GM19455 (cell line): ENCODE data around the gene TIAL1.
"Not testable (repeated sequence)": the region's sequence is repeated elsewhere in the genome, so short reads cannot be mapped to it uniquely, and the experiment has no call there.

ENCODE experiments used
- ATAC-seq: cut with Tn5 transposase; IDR thresholded peaks from one replicate; pipeline ENCODE4 v1.9.1; 2021; ENCODE audit not compliant: unreplicated experiment

Gene TIAL1

DNA sequence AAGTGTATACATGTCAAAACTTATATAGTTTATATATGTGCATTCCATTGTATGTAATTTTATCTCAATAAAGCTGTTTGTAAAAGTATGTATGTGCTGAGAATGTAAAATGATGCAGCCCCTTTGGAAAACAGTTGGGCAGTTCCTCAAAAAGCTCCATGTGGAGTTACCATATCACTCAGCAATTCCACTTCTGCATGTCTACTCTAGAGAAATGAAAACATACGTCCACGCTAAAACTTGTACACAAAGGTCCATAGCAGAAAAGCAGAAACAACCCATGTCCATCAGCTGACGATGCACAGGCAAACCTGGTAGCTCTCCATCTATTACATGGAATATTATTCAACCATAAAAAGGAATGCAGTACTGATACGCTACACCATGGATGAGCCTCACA is 45.9 kb downstream of the TIAL1 start:
- ATAC-seq, result no peak

DNA sequence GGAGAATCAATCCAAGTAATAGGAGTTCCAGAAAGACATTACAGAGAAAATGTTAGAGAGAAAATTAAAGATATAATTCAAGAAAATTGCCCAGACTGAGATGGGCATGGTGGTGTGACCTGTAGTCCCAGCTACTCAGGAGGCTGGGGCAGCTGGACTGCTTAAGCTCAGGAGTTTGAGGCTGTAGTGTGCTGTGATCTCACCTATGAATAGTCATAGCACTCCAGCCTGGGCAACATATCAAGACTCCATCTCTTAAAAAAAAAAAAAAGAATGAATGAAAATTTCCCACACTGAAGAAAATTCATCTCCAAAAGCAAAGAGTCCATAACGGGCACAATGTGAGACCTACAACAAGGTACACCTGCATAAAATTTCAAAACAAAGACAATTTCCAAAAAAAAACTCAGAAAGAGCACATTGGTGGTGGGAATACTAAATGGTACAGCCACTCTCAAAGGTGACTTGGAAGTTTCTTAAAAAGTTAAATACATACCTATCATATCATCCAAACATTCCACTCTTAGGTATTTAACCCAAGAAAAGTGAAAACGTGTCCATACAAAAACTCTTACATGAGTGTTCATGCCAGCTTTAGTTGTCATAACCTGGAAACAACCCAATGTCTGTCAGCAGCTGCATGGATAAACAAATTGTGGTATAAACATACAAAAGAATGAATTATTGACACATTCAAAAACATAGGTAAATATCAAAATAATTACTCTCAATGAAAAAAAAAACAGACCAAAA is 47.3 kb downstream of the TIAL1 start:
- no peak for ATAC-seq

DNA sequence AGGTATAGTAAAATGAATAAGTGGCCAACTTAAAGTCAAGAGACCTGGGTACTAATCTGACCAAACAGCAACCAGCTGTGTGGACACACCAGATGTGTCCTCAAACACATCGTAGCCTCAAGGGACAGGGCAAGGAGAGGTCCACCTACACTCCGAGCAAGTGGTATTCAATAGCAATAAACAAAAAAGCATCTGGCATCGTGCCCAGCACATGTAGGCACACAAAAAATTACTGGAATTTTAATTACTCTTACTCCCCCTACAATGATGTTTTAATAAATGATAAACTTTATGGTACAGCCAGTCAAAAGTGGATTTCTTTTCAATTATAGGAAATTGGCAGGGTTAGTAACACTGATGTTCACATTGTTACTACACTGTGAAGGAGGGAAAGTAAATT is 50.8 kb downstream of the TIAL1 start:
- ATAC-seq, result no peak

DNA sequence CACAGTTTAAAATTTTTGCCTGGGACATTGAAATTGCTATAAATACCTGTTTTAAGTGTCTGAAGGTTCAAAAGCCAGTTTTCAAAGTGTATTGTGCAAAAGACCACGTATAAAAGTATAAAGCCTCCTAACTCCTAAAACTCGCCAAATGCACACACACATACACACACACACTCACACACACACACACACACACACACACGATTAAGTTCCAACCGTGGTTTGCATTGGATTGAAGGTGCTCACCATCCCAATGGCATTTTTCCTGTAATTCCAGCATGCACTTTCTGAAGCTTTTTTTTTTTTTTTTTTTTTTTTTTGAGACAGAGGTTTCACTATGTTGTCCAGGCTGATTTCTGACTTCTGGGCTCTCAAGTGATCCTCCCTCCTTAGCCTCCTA is 51.5 kb downstream of the TIAL1 start:
- ATAC-seq, result no peak

DNA sequence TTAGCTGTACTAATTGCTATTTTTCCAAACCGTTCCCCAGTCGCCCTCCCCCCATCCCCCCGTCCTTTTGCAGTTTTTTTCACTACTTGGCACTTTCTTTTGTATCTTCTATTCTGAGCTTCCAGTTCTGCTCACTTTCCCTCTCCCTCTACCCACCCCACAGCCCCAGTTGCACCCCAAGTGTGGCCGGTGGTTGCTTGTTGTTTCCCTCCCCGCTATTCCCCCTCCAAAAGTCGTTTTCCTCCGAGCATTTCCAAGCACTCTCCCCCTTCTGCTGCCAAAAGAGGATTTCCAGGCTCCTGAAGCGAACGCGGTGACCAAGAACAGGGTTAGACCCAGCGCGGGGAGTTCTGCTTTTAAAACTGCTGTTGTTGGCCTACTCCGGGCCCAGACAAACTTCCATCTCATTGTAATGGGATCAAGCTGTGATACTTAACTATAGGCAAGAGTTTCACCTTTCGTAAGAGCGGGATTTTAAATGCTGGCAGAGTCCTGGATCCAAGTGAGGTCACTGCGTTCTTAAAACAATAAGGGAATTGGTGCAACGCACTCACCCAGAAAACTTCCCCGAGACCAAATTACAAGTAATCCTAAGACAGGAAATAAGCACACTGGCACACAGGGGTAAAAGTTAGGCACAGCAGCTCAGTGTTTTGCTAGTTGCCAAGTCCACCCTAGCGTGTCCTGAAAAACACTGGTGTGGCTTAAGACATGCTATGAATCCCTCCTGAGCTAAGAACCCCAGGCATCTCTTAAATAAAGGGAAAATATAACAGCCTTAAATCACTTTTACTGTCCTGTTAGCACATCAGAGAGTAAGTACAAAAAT is 52.7 kb downstream of the TIAL1 start:
- ATAC-seq, result no peak

DNA sequence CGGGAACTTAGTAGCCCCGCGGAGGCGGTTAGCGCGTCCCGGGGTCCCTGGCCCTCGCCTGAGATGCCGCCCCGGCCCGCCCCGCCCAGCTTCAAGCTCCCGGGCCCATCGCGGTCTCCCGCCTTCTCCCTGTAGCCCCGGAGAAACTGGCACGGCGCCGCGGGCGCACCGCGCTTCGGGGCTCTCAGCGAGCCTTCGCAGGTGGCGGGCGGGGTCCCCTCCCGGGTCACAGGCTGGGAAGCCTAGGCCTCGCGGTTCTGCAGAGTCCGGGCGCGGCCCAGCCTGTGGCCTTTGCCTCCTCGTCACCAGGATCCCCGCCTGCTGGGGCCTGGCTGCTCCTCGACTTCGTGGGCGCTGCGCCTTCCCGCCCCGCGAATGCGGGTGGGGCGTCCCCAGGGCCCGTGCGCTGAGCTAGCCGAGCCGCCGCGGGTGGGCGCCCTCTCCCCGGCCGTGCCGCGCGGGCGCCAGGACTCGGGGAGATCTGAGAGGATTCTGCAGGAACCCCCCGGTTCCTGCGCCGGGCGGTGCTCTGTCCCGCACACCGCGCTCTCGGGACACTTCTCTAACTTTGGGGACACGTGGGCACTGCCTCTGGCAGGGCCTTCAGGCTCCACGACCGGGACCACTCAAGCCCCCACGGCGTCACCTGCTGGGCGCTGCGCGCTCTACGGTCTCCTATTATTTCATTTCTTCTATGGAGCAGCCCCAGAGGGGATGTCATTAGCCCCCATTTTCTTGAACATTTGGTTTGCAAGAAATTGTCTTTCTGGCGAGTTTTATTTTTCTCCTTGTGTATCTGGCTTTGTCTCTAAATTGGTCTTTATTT is 53.6 kb downstream of the TIAL1 start:
- ATAC-seq, result peak; percentile 47

DNA sequence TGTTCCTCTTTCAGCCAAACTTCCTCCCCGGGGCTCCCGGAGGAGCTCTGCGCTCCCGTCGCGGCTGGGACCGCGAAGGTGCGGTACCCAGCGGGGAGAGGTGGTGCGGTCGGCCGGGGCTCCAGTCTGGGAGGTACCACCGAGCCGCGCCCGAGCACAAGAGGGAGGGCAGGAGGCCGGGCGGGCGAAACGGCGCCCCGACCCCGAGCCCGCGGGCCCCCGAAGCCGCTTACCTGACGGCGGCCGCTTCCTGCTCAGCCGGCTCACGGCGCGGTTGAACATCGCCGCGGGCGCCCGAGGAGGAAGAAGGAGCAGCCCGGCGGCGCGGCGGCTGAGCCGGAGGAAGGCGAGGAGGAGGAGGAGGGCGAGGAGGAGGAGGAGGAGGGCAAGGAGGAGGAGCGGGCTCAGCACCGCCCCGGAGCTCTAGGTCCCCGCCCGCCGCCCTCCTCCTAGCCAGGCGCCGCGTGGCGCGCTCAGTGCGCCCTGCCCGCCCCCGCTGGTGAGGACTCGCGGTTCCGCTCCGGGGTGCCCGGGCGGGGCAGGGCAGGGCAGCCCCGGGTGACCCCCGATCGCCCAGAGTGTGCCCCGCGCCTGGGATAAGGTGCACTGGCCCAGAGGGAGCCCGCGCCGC is 54.3 kb downstream of the TIAL1 start, which contains the start of gene RGS10:
RGS10 (minus strand) TSS at position 363 of the 631 bp plus-strand sequence; CDS start at position 282, 81 bp downstream.
- peak; percentile 74 for ATAC-seq

DNA sequence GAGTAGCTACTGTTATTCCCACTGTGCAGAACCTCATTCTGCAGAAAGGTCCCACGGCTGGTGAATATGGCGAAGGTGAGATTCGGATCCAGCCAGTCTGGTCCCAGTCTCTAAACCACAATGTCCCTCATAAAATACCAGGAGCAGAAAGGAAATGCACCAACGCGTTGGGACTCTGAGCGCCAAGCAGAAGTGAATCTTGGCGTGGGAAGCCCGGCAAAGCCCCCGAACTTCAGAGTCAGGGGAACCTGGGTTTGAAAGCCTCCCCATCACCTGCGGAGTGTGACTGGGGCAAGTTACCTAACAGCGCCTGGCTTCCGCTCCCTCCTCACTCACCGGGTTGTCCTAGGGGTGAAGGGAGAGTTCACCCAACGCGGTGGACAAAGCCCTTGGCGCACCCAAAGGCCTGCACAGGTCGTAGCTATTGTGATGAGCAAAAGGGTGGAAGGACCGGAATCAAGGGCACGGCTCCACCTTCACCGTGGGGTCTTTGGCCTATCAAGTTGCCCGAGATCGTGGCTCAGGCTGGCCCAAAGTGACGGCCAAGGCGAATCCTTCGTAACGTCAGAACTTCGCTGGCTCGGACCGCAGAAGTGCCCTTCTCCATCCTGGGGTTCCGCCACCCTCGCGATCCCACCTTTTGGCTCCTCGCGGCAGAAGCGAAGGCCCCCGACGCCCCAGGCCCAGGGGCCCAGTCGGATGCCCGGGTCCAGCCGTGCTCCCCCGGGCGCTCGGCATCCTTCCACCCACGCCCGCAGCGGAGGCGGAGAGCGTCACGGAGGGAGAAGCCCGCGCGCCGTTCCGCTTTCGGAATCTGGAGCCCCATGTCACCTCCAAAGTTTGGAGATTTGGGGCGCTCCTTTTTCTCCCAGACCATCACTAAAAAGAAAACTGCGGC is 55.1 kb downstream of the TIAL1 start:
- peak; percentile 16 for ATAC-seq

DNA sequence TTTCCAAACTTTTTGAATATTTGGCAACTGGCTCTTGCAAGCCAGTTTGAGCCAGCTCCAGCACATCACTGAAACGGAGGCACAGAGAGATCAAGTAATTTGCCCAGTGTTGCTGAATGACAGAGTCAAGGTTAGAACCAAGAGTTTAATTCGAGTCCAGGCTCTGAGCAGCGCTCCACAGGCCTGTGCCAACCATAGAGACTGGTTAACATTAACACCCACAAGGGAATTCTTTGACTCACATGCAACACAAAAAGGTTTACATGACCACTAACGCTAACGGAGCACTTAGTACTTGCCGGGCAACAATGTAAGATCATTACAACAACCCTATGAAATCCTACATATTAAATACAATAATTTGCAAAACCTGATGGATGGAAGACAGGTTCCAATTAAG is 55.7 kb downstream of the TIAL1 start:
- ATAC-seq, result no peak

DNA sequence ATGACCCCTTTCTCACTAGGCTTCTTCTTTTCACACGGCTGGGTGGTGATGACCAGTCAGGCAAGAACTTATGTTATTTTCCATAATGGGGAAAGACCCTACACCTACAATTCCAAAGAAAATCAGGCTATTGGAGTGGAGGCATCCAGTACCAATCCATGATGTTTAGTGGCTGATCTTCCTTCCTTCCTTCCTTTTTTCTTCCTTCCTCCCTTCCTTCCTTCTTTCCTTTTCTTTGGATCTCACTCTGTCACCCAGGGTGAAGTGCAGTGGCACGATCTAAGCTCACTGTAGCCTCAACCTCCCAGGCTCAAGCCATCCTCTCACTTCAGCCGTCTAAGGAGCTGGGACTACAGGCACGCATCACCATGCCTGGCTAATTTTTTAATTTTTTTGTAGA is 56.7 kb downstream of the TIAL1 start:
- no peak for ATAC-seq

DNA sequence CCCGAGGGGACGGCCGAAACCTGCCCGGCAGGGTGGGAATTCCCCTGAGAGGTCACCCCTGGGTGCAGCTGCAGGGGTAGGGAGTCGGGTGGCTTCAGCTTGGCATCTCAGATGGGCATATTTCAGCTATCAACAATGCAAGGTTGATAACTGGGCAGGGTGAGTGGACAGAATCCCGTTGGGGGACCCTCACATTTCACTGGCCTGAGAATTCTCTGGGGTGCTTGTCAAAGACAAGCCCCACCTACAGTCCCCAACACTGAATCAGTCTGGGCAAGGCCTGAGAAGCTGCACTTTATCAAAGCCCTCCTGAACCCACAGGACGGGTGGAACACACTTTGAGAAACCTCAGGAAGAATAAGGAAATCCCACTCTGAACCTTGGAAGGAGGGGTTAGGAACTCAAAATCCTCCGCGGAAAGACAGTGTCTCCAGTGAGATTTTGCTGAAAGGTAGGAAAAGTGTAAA is 57.4 kb downstream of the TIAL1 start:
- no peak for ATAC-seq

DNA sequence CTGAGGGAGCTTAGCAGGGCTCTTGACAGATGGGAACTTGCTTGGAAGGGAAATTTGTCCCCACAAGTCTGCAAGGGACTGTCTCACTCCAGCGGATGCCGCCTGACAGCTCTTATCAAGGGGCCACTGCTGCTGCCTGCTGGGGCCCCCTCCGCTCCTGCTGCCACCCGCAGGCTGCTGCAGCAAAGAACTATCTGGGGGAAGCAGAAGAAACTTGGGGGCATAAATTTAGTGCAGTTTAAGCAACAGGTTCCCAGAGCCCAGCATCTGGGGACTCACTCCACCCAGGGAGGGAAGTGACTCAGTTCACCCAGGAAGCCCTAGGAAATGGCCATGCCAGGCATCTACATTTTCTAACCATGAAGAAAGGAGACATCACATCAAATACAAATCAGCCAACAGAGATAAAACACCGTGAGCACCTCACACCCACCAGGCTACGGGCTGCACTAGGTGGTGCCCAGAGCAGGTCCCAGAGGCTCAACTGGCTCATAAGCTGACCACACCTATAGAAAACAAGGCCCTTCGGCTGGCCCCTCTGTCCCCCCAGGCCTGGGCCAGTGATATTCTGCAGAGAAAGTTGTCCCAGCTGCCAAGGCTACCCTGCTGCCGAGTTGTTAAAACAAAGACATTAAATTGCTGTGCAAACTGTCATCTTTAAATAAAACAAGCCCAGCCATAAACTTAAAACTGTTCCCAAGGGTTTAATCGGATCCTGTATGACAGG is 58.0 kb downstream of the TIAL1 start:
- no peak for ATAC-seq

DNA sequence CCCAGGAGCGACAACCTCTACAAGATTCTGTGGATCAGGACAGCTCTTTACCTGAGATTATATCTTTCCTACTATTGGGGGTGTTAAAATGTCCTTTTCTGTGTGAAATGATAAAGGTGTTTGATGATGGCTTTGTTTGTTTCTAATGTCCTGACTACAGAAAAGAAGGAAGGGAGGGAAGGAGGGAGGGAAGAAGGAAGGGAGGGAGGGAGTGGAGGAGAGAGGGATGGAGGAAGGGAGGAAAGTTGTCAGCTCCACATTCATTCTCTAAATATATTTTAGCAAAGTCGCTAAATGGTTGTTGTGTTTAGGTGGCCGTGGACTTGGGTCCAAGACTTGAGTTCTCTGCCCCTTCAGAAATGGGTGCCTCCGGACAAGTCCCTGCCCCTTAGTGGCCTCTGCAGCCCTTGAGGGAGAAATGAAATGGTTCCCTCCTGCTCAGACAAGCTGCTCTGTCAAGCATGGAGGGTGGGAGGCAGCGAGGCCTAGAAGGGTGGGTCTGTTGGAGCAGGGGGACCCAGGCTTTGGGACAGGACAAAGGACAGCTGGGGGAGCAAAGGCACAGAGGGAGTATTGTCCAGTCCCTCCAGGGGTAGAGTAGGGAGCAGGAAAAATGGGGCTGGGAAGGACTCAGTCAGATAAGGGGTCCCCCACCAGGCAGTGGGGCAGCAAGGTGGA is 58.7 kb downstream of the TIAL1 start:
- no peak for ATAC-seq

DNA sequence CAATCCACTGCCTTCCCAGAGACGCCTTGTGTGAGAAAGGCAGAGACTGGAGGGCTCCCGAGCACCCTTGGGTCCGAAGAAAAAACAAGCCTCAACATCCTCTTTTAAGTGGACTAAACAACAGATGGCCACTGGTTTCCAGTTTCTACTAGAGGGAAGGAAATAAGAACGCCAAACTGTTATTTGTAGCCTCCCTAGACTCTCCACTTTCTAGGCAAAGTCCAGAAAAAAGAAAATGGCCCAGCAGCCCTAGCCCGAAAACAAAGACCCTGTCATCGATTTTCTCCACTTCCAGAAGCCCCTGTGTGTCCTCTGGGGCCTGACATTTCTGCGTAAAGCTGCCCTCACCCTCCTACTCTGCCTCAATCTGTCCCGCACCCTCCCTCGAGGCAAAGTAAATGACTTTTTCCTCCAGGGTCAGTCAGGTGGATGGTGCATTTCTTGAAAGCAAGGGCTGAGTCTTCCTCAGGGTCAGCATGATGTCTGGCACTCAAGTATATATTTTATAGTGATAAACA is 60.2 kb downstream of the TIAL1 start:
- ATAC-seq, result no peak

DNA sequence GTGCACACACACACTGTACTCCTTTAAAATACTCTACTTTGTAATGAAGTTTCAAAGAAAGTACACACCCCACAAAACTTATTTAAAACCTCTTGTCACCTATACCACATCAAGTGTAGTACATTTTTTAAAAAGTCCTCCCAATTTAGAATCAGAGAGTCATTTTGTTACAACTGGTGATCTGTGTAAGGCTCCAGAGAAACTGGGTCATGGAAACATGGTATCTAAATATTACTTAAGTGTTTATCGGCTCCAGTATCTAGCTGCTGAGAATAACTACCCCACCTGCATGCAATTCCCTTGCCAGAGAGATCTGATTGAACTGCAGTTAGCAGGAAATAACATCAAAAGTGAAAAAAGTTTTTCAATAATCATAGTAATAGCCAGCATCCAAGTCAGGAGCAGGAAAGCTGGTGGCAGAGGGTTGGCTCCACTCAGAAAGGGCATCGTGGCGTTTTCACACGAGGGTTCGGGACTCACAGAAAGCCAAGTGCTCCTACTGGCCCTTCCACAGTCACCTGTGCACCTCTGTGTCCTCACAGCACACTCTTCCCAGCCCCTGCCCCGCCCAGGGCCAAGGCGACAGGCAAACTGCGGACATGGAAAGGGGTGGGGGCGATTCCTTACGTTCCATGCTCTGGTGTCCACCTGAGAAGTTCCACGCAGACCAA is 60.8 kb downstream of the TIAL1 start:
- ATAC-seq, result no peak

DNA sequence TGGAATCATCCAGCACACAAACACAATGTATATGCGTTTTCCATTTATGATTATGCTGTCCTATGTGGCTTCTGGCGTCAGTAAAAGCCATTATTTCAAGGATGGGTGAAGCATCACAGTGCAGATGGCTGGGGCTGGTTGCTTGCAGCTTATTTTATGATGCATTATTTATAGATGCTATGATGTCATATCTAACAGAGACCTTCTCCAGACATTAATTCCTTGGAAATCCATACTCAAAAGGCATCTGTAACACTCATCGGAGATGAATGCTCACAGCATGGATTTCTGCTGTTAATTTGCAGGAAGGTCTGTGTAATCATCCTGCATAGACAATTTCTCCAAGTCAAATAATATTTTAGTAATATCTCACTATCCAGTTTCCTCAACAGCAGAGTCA is 61.5 kb downstream of the TIAL1 start:
- no peak for ATAC-seq

DNA sequence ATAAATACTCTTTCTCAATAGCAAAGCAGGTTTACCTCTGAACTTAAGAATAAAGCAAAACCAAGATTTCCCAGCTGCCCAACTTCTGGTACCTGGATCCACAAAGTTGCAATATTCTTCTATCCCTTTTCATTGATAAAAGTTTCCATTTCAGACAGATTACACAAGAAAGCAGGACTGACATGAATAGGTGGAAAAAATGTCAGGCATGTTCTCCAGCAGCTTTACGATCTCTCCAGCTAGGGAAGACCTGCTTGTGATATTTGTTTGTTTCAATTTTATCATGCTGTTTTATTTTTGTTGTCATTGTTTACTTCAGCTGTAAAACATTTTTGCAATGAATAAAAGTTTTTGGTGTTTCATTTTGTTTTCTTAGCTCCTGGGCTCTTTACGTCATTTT is 63.3 kb downstream of the TIAL1 start:
- no peak for ATAC-seq

DNA sequence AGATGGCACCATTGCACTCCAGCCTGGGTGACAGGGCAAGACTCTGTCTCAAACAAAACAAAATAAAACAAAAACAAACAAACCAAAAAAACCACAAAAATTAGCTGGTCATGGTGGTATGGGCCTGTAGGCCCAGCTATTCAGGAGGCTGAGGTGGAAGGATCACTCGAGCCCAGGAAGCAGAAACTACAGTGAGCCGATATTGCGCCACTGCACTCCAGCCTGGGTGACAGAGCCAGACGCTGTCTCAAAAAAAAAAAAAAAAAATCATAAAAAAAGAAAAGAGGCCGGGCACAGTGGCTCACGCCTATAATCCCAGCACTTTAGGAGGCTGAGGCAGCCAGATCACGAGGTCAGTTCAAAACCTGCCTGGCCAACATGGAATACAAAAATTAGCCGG is 64.0 kb downstream of the TIAL1 start:
- ATAC-seq, result not testable (repeated sequence)
